Upper lobe of right lung (tissue), 1 donor: ENCODE data around the gene DTNB. TPM values are rescaled to one million over a fixed set of nuclear protein-coding genes. Genes with fewer than 3 reads are reported as not detected.

Experiments
- ATAC-seq: fragments of 200-7000 bp; cut with Tn5 transposase; one replicate; pipeline ENCODE4 v1.9.1; 2020; ENCODE audit warnings: mild to moderate bottlenecking, moderate library complexity
- DNase-seq: peaks from one replicate; pipeline ENCODE4 v3.0.0-alpha.2; 2020
- H3K27ac ChIP-seq: fragments of 200-600 bp; one replicate; pipeline ENCODE4 v1.8.0; 2022
- H3K27me3 ChIP-seq: fragments of 200-600 bp; one replicate; pipeline ENCODE4 v1.8.0; 2022; ENCODE audit warnings: mild to moderate bottlenecking
- H3K36me3 ChIP-seq: fragments of 200-600 bp; one replicate; pipeline ENCODE4 v1.8.0; 2022
- H3K4me1 ChIP-seq: fragments of 200-600 bp; one replicate; pipeline ENCODE4 v1.8.0; 2022
- H3K4me3 ChIP-seq: fragments of 200-600 bp; one replicate; pipeline ENCODE4 v1.8.0; 2022; ENCODE audit warnings: mild to moderate bottlenecking
- H3K9me3 ChIP-seq: fragments of 200-600 bp; one replicate; pipeline ENCODE4 v1.8.0; 2022
- intact Hi-C: fragments of 100-400 bp; cut with DNase I; formaldehyde crosslinking; loops from one replicate; pipeline ENCODE4 v1.11.0; 2022
- total RNA-seq: library from RNA; stranded (reverse); fragmentation: NEBNext Ultra II Directional; extraction: Animal tissue kit (Norgen Biotek cat#: 25700); gene quantifications from one replicate; pipeline ENCODE4 v1.2.1, GENCODE V29; 2021
- TF ChIP-seq, protein P1 (sequence below): fragments of 200-600 bp; IDR thresholded peaks from one replicate; pipeline ENCODE4 v1.8.0; 2022; ENCODE audit warnings: antibody characterized with exemption
- donor health status: DM: no; HTN: yes; CAD: no; lungs with severe emphysema.

DTNB gene
- total RNA-seq, 1 donor from 2014 or later = 18.1 TPM

- ATAC-seq (no peak), DNase-seq (no peak)
- intact Hi-C loops = no loop called here
- Histone ChIP-seq H3K4me3 (no peak overlapping the region), H3K36me3 (no peaks in the 10 kb centered on the region), H3K27ac (no peak overlapping the region), H3K27me3 (no peaks in the 10 kb centered on the region), H3K9me3 (no peaks in the 10 kb centered on the region), H3K4me1 (no peaks in the 10 kb centered on the region)
- TF ChIP-seq, protein P1, sequence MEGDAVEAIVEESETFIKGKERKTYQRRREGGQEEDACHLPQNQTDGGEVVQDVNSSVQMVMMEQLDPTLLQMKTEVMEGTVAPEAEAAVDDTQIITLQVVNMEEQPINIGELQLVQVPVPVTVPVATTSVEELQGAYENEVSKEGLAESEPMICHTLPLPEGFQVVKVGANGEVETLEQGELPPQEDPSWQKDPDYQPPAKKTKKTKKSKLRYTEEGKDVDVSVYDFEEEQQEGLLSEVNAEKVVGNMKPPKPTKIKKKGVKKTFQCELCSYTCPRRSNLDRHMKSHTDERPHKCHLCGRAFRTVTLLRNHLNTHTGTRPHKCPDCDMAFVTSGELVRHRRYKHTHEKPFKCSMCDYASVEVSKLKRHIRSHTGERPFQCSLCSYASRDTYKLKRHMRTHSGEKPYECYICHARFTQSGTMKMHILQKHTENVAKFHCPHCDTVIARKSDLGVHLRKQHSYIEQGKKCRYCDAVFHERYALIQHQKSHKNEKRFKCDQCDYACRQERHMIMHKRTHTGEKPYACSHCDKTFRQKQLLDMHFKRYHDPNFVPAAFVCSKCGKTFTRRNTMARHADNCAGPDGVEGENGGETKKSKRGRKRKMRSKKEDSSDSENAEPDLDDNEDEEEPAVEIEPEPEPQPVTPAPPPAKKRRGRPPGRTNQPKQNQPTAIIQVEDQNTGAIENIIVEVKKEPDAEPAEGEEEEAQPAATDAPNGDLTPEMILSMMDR = no peak
These were observed 205.6 kb downstream of the DTNB start for GRCh38 chr2:25467743-25468142.

GRCh38 chr2:25462021-25462420, 211.4 kb downstream of the DTNB start:
- Histone ChIP-seq H3K27ac (no peak overlapping the region), H3K27me3 (no peaks in the 10 kb centered on the region), H3K4me3 (no peak overlapping the region), H3K4me1 (no peaks in the 10 kb centered on the region), H3K9me3 (no peaks in the 10 kb centered on the region), H3K36me3 (no peaks in the 10 kb centered on the region)
- DNase-seq = no peak
- TF ChIP-seq, protein P1 = no peak
- intact Hi-C loops = no loop called here
- no peak for ATAC-seq

DNA sequence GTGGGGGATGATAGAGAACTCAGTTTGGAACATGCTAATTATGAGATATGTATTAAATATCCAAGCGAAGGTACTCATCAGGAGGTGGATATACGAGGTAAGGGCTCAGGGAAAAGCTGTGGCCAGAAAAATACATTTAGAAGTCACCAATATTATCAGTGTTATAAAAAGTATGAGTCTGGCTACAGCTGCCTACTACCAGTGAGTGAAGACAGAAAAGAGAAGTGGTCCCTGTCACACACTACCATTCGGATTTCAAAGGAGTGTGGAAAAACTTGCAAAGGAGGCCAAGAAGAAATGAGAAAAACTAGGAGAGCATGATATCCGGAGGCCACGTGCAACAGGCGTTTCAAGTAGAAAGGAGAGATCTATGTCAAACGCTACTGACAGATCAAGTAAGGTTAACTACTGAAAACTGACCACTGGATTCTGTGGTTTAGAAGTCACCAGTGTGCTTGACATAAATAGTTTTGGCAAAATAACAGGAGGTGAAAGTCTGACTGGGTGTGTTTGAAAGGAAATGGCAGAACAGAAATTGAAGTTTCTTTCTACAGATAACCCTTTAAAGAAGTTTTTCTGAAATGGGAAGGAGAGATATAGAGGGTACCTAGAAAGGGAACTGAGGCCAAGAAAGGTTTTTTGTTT, 213.0 kb downstream of the DTNB start:
- DNase-seq = no peak
- H3K9me3 ChIP-seq = no peaks in the 10 kb centered on the region
- H3K36me3 ChIP-seq = no peaks in the 10 kb centered on the region
- H3K4me1 ChIP-seq = no peaks in the 10 kb centered on the region
- no peaks in the 10 kb centered on the region for H3K27me3 ChIP-seq
- H3K4me3 ChIP-seq = no peak overlapping the region
- intact Hi-C loops = no loop called here
- ATAC-seq = no peak
- TF ChIP-seq, protein P1 = no peak
- no peak overlapping the region for H3K27ac ChIP-seq

- no peak overlapping the region for H3K27ac ChIP-seq
- TF ChIP-seq, protein P1 = no peak
- no peaks in the 10 kb centered on the region for H3K36me3 ChIP-seq
- intact Hi-C loops = no loop called here
- no peaks in the 10 kb centered on the region for H3K27me3 ChIP-seq
- ATAC-seq (no peak), DNase-seq (no peak)
- no peak overlapping the region for H3K4me3 ChIP-seq
- H3K4me1 ChIP-seq = no peaks in the 10 kb centered on the region
- no peaks in the 10 kb centered on the region for H3K9me3 ChIP-seq
These were observed 218.4 kb downstream of the DTNB start for GRCh38 chr2:25454824-25455611.

- ATAC-seq (no peak), DNase-seq (no peak)
- Histone ChIP-seq H3K27ac (no peak overlapping the region), H3K4me3 (no peak overlapping the region), H3K9me3 (no peaks in the 10 kb centered on the region), H3K27me3 (no peaks in the 10 kb centered on the region), H3K36me3 (no peaks in the 10 kb centered on the region), H3K4me1 (no peaks in the 10 kb centered on the region)
- intact Hi-C loops = no loop called here
- TF ChIP-seq, protein P1 = no peak
These were observed 220.0 kb downstream of the DTNB start for GRCh38 chr2:25453199-25453905.
